GM12865 (cell line): ENCODE results near the gene GALNT9.

Source experiments
- DNase-seq: peaks from one replicate; pipeline ENCODE4 v3.0.0; 2010; ENCODE audit warnings: low read depth
- H3K4me3 ChIP-seq: 2 replicates; pipeline ENCODE4 v1.5.1; 2011; ENCODE audit warnings: mild to moderate bottlenecking, low read depth, low read length, control low read depth
- TF ChIP-seq, protein P1 (sequence below): IDR thresholded peaks from 2 replicates; pipeline ENCODE4 v1.5.1; 2011; ENCODE audit warnings: low read length, control low read depth, low read depth, inconsistent platforms; ENCODE audit not compliant: insufficient read depth; ENCODE audit errors: missing control alignments

GALNT9 gene

DNA sequence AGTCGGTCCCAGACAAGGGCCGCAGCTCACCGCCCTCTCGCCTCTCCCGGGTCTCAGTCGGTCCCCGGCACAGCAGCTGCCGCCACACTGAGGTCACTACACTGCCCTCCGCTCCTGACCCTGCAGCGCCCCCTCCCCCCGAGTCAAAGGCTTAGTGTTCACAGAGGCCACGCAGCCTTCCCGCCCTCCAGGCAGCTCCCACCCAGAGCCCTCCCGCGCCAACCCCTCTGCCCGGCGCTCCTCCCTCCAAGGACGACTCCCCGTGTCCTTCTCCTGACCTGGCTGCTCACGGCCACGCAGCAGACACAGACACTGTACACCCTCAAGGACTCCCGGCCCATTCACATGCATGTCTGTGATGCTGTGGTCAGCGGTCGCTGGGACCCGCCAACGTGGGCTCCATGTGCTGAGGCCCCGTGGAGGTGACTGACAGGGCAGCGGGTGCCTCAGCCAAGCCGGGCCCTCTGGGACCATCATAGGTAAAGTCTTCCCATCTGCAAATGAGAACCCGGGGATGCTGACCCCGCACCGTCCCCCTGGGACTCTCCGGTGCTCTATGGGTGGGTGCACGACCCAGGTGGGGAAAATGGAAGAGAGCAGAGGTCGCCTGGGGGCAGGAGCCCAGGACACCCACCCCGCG lies 16.3 kb upstream of the GALNT9 start:
- TF ChIP-seq, protein P1, sequence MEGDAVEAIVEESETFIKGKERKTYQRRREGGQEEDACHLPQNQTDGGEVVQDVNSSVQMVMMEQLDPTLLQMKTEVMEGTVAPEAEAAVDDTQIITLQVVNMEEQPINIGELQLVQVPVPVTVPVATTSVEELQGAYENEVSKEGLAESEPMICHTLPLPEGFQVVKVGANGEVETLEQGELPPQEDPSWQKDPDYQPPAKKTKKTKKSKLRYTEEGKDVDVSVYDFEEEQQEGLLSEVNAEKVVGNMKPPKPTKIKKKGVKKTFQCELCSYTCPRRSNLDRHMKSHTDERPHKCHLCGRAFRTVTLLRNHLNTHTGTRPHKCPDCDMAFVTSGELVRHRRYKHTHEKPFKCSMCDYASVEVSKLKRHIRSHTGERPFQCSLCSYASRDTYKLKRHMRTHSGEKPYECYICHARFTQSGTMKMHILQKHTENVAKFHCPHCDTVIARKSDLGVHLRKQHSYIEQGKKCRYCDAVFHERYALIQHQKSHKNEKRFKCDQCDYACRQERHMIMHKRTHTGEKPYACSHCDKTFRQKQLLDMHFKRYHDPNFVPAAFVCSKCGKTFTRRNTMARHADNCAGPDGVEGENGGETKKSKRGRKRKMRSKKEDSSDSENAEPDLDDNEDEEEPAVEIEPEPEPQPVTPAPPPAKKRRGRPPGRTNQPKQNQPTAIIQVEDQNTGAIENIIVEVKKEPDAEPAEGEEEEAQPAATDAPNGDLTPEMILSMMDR = no peak
- DNase-seq = no peak
- no peak overlapping the region for H3K4me3 ChIP-seq

DNA sequence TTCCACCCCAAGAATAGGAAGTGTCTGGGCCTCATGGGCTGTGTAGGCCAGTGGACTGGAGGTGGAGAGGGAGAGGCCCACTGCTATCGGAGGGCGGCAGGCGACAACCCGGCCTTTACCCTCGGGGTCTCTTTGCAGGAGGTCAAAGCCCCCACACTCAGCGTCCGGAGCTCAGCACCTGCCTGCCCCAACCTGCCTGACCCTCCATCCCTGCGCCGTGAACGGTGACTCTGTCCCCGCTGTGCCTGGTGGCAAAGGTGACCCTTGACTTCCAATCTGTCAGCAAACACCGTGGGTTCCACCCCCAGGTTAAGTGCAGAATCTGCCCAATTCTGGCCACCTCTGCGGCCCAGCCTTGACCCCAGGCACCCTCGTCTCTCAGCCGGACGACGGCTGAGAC lies 15.7 kb upstream of the GALNT9 start:
- DNase-seq = no peak
- H3K4me3 ChIP-seq = no peak overlapping the region
- TF ChIP-seq, protein P1 = no peak

DNA sequence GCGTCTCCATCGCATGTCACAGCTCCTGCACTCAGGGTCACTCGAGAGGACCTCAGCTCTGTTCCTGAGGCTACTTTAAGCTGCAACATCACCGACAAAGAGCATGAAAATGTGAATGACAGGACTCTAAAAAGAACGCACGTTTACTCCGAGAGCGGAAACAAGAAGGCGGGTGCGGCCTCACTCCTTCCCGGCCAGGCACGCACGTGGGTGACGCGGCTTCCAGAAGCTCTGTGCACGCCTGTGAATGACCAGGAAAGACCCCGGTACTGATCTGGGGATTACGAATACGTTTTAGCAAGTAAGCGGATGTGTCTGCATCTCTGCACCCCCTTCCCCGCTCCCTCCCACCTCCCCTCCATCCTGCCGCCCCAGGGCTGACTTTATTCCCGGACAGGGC lies 15.2 kb upstream of the GALNT9 start:
- H3K4me3 ChIP-seq = no peak overlapping the region
- TF ChIP-seq, protein P1 = no peak
- no peak for DNase-seq

DNA sequence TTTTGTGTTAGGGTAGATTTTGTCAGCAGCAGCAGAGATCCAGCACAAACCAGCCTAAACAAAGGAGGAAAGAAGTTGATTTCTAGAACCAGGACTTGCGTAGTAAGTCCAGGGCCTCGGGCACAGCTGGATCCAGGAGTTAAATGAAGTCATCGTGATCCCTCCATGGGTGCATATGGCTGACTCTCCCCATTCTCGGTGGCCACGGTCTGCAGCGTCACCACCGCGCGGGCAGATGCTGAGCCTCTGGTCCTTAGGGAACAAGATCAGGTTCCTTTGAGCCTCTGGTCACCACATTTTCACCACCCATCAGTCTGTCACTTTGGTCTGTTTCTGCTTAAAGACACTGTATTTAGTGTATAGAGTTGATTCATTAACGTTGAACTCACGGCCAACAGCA lies 14.8 kb upstream of the GALNT9 start:
- no peak for DNase-seq
- TF ChIP-seq, protein P1 = no peak
- no peak overlapping the region for H3K4me3 ChIP-seq

DNA sequence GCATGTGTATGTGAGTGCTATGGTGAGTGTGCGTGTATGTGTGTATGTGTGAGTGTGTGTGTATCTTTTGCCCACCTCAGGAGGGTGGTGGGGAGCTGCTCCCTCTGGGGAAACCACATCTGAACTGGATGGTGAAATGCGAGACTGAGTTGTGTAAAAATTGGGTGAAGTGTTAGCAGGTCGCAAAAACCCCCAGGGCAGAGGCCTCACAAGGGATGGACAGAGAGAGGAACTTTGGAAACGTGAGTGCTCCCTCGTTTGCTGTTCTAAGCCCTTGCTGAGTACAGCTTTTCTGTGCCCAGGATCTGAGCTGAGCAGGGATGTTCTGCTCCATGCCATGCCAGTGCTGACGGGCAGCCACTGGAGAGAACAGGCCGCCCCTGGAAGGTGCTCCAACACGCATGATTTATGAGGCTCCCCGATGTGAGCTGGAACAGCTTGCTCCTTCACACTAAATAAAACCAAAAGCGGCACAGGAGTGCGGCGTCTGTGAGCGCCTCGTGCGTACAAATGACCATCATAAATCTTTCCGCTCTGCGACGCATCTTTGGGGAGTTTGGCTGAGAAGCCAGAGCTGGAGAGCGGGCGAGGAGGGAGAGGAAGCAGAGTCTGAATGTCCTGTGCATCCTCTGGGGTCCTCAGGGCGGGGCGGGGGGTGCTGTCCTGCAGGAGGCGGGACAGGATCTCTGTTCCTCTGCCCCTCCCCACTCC lies 14.1 kb upstream of the GALNT9 start:
- H3K4me3 ChIP-seq = no peak overlapping the region
- TF ChIP-seq, protein P1 = no peak
- DNase-seq = no peak

DNA sequence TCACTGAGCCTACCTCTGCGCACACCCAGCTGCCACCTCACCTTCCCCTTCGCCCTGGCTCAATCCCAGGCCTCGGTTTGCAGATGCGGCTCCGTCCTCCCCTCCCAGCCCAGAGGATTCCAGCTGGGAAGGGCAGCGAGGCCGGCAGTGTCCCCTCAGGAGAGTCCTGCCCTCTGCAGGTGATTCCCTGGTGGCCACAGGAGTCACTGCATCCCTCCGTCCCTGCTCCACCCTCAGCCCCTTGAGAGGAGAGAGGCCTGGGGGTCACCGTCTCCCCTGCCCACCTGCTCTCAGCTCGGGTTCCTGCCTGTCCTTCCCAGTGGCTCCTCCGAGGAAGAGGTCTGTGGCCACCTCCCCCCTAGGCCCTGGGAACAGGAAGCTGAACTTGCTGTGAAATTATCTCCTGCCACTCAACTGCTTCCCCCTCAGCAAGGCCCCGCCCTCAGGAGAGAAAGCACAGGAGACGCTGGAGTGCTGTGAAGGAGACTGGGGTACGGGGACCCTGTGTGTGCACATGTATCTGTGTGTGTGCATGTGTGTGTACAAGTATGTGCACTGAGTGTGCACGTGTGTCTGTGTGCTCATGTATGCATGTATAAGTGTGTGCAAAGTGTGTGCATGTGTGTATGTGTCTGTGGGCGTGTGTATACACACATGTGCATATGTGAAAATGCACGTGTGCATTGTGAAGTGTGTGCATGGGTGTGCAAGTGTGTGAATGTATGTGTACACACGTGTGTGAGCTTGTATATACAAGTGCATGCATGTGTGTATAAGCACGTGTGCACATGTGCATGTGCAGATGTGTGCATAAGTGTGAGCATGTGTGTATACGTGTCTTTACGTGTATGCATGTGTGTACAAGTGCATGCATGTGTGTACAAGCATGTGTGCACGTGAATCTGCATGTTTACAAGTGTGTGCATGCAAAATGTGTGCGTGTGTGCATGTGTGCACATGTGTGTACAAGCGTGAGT lies 13.2 kb upstream of the GALNT9 start:
- no peak overlapping the region for H3K4me3 ChIP-seq
- no peak for DNase-seq
- TF ChIP-seq, protein P1 = no peak
